NCI-H1694 treated with DMSO at 0.1 percent for 48 hours (cell line): ENCODE data around the gene STXBP4.

Source experiments
- DNase-seq: peaks from one replicate; lab custom pipeline; 2025; lab: John Stamatoyannopoulos, UW

Gene STXBP4

GRCh38 chr17:55172612-55173011 lies 204.0 kb downstream of the STXBP4 start:
- no peak for DNase-seq

- no peak for DNase-seq
Measured at GRCh38 chr17:55174133-55174532, 205.6 kb downstream of the STXBP4 start.

DNA sequence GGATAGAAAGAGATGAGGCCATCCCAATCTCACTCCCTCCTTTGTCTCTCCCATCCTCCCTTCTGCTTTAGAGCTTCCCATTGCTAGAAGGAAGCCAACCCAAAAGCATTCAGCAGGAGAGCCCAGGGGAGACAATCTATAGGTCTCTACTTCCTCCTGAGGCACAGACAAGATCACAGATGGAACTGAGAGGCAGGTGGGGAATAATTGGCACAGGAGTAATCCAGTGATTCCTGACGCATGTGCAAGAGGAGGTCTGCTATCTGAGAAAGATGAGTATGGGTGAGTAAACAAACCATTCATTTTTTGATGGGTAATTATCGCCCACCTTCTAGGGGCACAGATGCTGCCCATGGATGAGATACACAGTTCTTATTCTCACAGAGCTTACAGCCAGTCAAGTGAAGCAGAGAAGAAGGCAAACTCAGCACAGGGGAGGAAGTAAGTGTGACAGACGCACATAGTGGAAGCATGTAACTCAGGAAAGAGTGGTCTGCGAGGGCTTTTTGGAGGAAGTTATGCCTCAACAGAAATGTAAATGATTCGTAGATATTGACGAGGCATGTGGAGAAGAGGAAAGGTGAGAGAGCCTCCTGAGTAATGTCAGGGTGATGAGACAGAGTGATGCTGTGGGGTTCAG lies 207.3 kb downstream of the STXBP4 start:
- peak; percentile 96 for DNase-seq

- DNase-seq = peak; percentile 53
Measured at GRCh38 chr17:55177159-55177854, 208.7 kb downstream of the STXBP4 start.

GRCh38 chr17:55177855-55178217 lies 209.3 kb downstream of the STXBP4 start:
- DNase-seq = no peak

DNA sequence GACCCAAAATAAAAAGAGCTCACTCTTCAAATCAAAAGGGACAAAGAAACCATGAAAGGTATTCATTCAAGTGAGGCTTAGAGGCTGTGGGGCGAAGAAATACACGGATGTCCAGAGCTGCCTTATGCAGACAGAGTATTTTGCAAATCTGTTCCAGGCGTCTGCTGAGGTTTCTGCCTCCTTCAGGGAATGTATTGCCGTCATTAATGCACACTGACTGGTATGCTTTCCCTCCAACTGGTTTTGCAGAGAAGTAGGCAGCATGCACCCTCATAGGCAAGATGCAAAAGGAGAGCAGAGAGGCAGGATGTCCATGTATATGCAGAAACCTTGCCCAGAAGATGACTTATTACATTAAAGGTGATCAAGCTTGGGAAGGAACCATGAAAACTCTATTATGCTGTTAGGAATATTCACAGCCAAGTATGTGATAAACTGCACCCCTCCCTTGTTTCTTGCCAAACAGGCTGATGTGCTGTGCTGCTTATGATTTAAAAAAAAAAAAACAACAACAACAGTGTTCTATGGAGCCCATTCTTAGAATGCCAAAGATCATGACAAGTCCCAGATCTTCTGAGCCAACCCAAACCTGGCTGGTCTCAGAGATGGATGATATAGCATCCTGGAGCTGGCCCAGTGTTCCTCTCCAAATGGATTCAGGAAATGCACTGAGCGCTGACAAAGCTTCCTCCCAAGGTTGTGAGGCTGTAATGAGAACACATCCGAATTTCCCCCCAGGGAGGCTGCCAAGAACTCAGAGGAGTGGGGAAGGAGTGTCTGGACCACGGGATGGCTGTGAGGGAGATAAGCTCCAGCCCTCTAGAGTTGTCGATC lies 218.6 kb downstream of the STXBP4 start:
- no peak for DNase-seq

GRCh38 chr17:55190748-55191147 lies 222.2 kb downstream of the STXBP4 start:
- DNase-seq = no peak

DNA sequence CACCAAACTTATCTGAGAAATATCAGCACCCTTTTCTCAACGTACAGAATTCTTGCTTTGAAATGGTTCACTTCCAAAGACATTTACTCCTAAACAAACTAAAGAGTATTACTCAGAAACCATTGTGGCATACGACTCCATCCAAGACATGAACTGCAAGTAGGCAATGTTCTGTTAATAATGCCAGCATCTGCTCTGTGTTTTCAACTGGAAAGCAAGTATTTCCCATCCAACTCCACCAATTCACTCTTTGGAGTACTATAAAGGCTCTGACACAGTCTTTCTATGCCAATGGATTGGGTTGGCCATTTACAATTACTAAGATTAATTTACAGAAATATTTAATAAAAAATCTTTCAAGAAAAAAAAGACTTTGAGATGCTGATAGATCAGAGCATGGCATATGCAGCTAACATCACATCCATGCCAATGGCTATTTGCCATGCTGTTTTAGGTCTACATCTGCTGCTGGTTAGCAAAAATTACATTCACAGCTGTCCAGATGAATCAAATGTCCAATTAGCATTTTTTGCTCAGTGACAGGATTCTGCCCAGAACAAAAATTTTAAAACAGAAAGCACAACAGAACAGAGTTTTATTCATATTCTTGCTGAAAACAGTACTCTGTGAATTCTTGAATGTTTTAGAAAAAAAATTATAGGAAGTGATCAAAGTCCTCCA lies 230.3 kb downstream of the STXBP4 start:
- DNase-seq = peak; percentile 99

DNA sequence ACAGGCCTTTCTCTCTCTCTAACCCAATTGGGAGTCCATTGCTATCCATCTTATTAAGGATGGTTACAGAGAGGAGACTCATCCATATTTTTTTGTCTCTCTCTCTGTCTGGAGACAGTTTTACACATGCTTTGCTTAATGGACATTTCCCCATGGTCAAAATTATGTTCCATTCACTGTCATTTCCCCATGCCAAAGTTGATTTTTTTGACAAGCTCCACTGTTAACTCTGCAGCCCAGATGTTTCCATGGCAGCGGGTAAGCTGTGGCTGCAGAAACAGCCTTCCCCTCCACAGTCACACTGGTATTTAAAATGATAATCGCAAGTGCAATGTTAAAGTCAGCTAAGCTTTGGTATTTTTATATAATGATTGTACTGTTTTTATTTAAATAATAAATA lies 232.3 kb downstream of the STXBP4 start:
- DNase-seq = no peak

DNA sequence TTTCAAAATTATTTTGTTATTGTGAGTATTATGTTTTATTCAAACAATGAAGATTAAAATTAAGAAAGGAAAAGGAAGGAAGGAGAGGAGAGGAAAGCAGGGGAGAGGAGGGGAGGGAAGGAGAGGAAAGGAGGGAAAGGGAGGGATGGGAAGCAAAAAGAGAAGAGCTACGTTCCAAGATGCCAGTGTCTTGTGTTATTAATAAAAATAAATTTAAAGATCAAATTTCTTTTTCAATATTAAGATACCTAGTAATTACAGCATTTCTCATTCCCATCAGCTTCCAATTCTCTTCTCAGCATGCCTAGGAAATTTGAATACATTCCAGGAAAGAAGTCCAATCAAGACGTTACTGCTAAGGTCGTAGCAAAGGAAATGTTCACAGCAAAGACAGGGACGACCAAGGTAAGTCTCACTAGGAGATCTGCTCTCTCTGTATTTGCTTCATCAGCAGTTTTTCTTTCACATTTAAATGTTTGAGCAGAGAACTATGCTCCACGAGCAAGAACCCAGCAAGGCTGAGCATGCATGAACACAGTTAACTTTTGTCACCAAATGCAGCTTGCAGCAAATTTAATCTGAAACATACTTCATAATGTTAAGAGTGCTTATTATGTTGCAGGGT lies 232.9 kb downstream of the STXBP4 start:
- no peak for DNase-seq

DNA sequence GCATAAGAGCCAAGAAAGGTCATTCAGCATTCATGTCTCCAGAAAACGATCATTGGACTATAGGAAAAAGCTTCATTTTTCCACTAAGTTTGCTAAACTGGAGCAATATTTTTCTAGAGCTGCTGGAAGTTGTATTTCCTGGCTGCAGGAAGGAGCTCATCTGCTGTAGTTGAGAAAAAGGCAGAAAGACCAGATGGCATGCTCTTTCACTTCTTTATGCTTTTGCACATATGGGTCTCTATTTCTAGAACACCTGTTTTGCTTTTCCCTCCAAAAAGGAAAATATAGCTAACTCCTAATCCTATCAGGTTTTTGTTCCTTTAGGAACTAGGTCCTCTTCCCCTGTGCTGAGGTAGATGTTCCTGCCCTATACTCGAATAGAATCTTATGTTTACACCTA lies 234.3 kb downstream of the STXBP4 start:
- DNase-seq = peak; percentile 75

DNA sequence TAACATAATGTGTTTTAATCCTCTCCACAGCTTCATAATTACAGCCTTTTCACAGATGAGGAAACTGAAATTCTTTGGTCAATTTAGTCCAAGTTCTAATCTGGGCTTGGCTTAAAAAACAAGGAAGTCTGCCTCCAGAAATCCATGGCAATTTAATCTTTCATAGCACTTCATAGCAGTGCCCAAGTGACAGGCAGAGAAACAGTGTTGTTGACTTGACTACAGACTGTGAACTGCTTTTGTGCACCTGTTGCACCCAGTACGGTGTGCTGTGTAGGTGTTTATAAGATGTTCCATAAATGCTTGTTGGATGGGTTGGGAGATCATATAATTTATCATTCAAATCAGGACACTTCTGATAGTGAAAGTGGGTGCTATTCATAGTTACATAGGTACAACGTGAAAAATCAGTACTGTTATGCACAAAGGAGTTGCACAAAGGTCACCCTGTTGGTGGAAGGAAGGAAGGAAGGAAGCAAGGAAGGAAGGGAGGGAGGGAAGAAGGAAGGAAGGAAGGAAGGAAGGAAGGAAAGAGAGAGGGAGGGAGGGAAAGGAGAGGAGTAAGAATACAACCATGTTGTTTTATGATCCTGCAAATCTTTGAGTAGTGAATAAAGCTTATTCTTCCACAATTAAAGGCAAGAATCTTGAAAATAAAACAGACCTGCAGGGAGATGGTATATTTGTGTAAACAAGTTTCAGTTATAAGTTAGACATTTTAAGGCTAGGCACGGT lies 239.7 kb downstream of the STXBP4 start:
- no peak for DNase-seq

DNA sequence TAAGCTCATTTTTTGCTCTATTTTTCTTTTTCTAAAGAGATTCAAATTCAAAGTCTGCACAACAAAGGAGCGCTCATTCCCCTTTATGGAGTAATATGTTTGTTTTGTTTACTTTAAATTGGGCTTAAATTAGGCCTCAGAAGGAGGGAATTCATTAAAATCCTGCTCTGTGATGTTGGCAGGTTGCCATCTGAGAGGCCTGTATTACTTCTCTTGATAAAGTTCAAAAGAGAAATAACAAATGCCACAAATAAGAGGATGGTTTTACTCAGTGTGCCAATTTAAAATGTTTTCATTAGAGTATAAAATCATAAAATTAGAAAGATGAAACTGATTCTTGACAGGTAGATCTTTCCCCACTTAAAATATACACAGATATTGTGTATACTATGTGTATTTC lies 241.7 kb downstream of the STXBP4 start:
- DNase-seq = peak; percentile 27

GRCh38 chr17:55212880-55213279 lies 244.3 kb downstream of the STXBP4 start:
- DNase-seq = no peak

DNA sequence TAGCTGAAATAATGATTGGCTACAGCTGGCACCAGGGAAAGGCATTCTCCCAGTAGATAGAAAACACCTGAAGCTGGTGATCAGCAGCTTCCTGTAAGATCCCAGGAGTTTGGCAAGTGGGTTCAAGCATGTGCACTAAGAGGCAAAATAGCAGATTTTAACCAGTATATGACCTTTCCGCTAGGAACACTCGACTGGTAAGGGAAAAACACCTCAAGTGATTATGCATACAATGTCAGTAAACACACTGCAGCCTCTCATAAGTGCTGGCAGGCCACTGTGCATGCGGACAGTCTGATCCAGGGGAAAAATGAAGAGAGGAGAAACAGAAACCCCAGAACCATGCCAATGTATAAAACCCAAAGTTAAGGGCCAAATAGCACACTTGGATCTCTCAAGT lies 247.1 kb downstream of the STXBP4 start:
- DNase-seq = no peak

DNA sequence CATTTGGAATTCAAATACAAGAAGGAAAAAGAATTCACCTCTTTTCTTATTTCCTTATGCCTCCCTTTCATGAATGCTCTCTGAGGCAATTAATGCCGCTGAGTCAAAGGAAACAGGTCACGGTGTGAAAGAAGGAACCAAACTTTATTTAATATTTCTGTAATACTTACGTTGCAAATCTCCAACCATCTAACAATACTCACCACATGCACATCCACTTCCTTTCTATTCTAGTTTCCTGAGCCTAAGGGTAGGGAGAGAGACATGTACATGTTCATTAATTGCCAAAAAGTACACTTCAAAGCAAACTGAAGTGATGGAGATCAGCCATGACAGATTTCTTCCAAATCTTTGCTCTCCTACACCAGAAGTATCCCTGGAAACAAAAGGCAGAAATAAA lies 248.3 kb downstream of the STXBP4 start:
- no peak for DNase-seq

DNA sequence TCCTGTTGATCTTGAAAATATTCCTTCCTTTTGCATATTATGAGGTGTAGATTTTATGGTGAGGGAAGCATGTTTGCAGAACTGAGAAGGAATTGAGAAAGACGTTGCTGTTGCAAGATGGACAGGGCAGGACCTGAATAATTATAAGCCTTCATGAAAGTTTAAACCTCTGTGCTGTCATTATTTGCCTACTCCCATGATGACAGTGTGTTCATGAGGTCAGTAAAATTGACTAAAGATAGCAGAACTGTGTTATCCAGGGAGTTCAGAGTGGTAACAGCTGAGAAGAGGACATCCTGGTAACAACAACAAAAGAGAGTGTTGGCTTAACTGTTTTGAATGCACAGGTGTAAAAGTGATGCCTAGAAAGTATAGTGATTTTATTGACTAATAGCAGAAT lies 250.9 kb downstream of the STXBP4 start:
- no peak for DNase-seq

DNA sequence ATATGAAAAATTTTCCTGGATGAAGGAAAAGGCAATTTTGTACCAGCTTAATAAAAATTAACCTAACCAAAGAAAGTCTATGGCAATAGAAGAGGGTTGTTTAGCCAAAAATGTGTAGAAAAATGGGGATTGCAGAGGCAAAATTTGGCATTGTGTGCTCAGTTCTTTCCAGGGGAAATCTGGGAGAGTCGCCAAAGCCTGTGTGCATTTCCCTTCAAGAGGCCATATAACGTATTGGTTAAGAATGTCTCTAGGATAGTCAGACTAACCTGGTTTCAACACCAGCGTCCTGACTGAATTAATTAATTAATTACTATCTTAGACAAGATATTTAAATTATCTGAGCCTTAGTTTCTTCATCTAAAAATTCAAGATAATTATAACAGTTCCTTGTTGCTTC lies 251.4 kb downstream of the STXBP4 start:
- DNase-seq = peak; percentile 34
